ENCODE results near the gene SORCS2. TPM values are rescaled to one million over a fixed set of nuclear protein-coding genes. Genes with fewer than 3 reads are reported as not detected.
A peak's percentile ranks its signal among the peaks of the same experiment; 100 is the strongest.

The SORCS2 gene
- total and polyA plus RNA-seq, 2 of the 8 experiments (the other 6 are each of a cell fraction or from before 2014, with no cell fraction given), result 0.36 to 1.8 TPM

DNA sequence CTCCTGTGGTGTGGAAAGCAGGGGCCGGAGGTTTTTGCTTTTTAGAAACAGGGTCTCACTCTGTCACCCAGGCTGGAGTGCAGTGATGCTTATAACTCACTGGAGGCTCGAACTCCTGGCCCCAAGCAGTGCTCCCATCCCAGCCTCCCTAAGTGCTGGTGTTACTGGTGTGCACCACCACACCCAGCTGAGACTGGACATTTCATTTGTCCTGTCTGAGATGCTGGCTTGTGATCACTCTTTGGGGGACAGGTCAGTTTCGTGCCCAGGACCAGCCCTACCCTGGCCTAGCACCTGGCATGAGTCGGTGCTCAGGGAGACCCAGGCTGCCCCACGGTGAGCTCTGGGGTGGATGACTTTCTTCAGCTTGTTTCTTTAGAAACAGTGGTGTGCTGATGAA lies 231.1 kb downstream of the SORCS2 start:
- WGBS, 2 experiments (ENCODE audit: extremely low coverage in 1 of 2, insufficient coverage in 1 of 2, insufficient read length in 1 of 2, insufficient replicate concordance in 2 of 2, low coverage in 1 of 2, low lambda C conversion rate in 2 of 2, missing lambda C conversion rate in 1 of 2), result 70% methylated on average over 5 of the region's 5 CpGs; no CpG with 5 or more reads in 1 of the 2 experiments
- Histone ChIP-seq H3K14ac (ENCODE audit: insufficient read length) (no peak overlapping the region), H3K79me1 (ENCODE audit: low read depth, low read length) (no peaks in the 10 kb centered on the region), H3K36me3 (ENCODE audit: control insufficient read depth in 2 of 4, insufficient read depth in 4 of 4, low read length in 3 of 4) (no peaks in the 10 kb centered on the region), H3K9me3 (ENCODE audit: insufficient read depth in 2 of 2, low read depth in 1 of 2, low read length in 1 of 2) (peaks cover 4 to 6% of the 10 kb centered on the region in 2 experiments; a peak in 1 of 4 replicates), H3K23ac (ENCODE audit: insufficient read length) (no peak overlapping the region), H2BK20ac (ENCODE audit: low read length) (no peak overlapping the region), H3K9ac (replicated peaks in 1 of 4; ENCODE audit: extremely low read depth in 1 of 4, low read depth in 3 of 4, low read length in 3 of 4) (no peak overlapping the region), H3K23me2 (ENCODE audit: low read depth, low read length) (no peaks in the 10 kb centered on the region), H2BK12ac (ENCODE audit: low read depth, low read length) (no peak overlapping the region), H3K79me2 (ENCODE audit: control insufficient read depth in 1 of 2, insufficient read depth in 2 of 2, low read length in 2 of 2) (no peaks in the 10 kb centered on the region), H3K56ac (replicated peaks; ENCODE audit: insufficient read length, low read depth, low read length) (no peak overlapping the region), H2BK120ac (replicated peaks; ENCODE audit: low read depth, low read length) (no peak overlapping the region), H3K4me2 (ENCODE audit: insufficient read depth in 1 of 2, low read depth in 2 of 2, low read length in 2 of 2) (no peak overlapping the region), H2AFZ (ENCODE audit: low read length) (no peak overlapping the region), H3K27me3 (replicated peaks in 1 of 4; ENCODE audit: control insufficient read depth in 3 of 4, extremely low read depth in 1 of 4, insufficient read depth in 3 of 4, low read length in 3 of 4) (peaks cover 0 to under 1% (median 0%) of the 10 kb centered on the region in 4 experiments; a peak in 1 of 7 replicates), H2AK5ac (ENCODE audit: low read depth, low read length) (no peak overlapping the region), H3K4me3 (ENCODE audit: extremely low read depth in 1 of 4, insufficient read depth in 2 of 4, low read depth in 3 of 4, low read length in 4 of 4) (no peak overlapping the region), H2BK5ac (ENCODE audit: low read depth, low read length) (no peak overlapping the region), H4K5ac (ENCODE audit: insufficient read length, low read depth, low read length) (no peak overlapping the region), H3K18ac (ENCODE audit: extremely low read depth, low read length) (no peak overlapping the region), H3K27ac (ENCODE audit: low read depth, low read length) (no peak overlapping the region), H2BK15ac (ENCODE audit: low read length) (no peak overlapping the region), H4K20me1 (replicated peaks in 1 of 2; ENCODE audit: control insufficient read depth in 1 of 2, insufficient read depth in 2 of 2, low read length in 2 of 2) (peaks cover 0 to 2% of the 10 kb centered on the region in 2 experiments), H3K4ac (replicated peaks; ENCODE audit: insufficient read length, low read depth, low read length) (no peak overlapping the region), H3K4me1 (replicated peaks in 1 of 4; ENCODE audit: control insufficient read depth in 3 of 4, insufficient read depth in 4 of 4, low read length in 3 of 4) (peaks cover 0 to 11% (median 5%) of the 10 kb centered on the region in 4 experiments; a peak in 4 of 7 replicates), H4K91ac (replicated peaks; ENCODE audit: insufficient read length, low read length) (no peak overlapping the region), H4K8ac (ENCODE audit: extremely low read depth, insufficient read depth, low read length) (no peak overlapping the region)
- ChIA-PET CTCF (ENCODE audit: partially characterized antibody) (interaction anchor here (0.8 to 1.9 kb wide), 8 partner anchors 9 to 229 kb away, joined by 3 to 9 read pairs (median 4); no protein-coding TSS in a partner anchor), POLR2A (ENCODE audit: partially characterized antibody) (no interaction called here)
- FAIRE-seq, result no peak
- DNase-seq (ENCODE audit: low read depth in 1 of 2, low spot score in 2 of 2), result peak in 1 of 2 experiments; percentile 4
- no peak for TF ChIP-seq CREB1 (IDR thresholded peaks at IDR 0.05)
- TF ChIP-seq CBX8 (IDR thresholded peaks at IDR 0.05; ENCODE audit: borderline replicate concordance, low read depth, low read length), result no peak
- TF ChIP-seq CTBP2 (IDR thresholded peaks at IDR 0.05; ENCODE audit: borderline replicate concordance, insufficient read depth, insufficient read length, low read length), result no peak
- no peak for TF ChIP-seq MAFK (IDR thresholded peaks at IDR 0.05; ENCODE audit: low read depth, low read length)
- no peak for TF ChIP-seq NRF1 (IDR thresholded peaks at IDR 0.05; ENCODE audit: low read depth, low read length)
- no peak for TF ChIP-seq ATF3 (IDR thresholded peaks at IDR 0.05; ENCODE audit: insufficient read depth, low read depth, low read length)
- TF ChIP-seq YY1 (IDR thresholded peaks at IDR 0.05; ENCODE audit: low read depth, low read length), result no peak
- TF ChIP-seq RFX5 (IDR thresholded peaks at IDR 0.05; ENCODE audit: borderline replicate concordance, low read depth, low read length), result no peak
- TF ChIP-seq HDAC2 (IDR thresholded peaks at IDR 0.05; ENCODE audit: borderline replicate concordance in 1 of 2, low read depth in 2 of 2, low read length in 2 of 2), result no peak
- TF ChIP-seq, protein P1, sequence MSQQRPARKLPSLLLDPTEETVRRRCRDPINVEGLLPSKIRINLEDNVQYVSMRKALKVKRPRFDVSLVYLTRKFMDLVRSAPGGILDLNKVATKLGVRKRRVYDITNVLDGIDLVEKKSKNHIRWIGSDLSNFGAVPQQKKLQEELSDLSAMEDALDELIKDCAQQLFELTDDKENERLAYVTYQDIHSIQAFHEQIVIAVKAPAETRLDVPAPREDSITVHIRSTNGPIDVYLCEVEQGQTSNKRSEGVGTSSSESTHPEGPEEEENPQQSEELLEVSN (IDR thresholded peaks at IDR 0.05), result no peak
- no peak for TF ChIP-seq RXRA (IDR thresholded peaks at IDR 0.05; ENCODE audit: insufficient read depth, low read depth, low read length)
- TF ChIP-seq BCL11A (IDR thresholded peaks at IDR 0.05; ENCODE audit: low read depth in 2 of 2, low read length in 2 of 2), result no peak
- TF ChIP-seq HDAC6 (IDR thresholded peaks at IDR 0.05; ENCODE audit: low read depth, low read length), result no peak
